Suppressor macrophage treated with lipopolysaccharide for 4 hours (primary cell): Measurements from ENCODE around the gene FIG4.

Experiments used
- DNase-seq: peaks from one replicate; pipeline ENCODE4 v3.0.0-alpha.2; 2020

FIG4 gene

GRCh38 chr6:109762769-109763441 is 71.8 kb downstream of the FIG4 start:
- DNase-seq, result no peak

- no peak for DNase-seq
Measured at GRCh38 chr6:109766167-109766566, 75.1 kb downstream of the FIG4 start.

- DNase-seq, result no peak
Measured at GRCh38 chr6:109767961-109768360, 76.9 kb downstream of the FIG4 start.

GRCh38 chr6:109768485-109768884 is 77.4 kb downstream of the FIG4 start:
- DNase-seq, result no peak

GRCh38 chr6:109769213-109769612 is 78.1 kb downstream of the FIG4 start:
- DNase-seq, result no peak

GRCh38 chr6:109770047-109770446 is 79.0 kb downstream of the FIG4 start:
- no peak for DNase-seq

GRCh38 chr6:109770779-109771178 is 79.7 kb downstream of the FIG4 start:
- no peak for DNase-seq

GRCh38 chr6:109771939-109772755 is 81.1 kb downstream of the FIG4 start:
- DNase-seq, result peak; percentile 75

- no peak for DNase-seq
Measured at GRCh38 chr6:109772883-109773431, 81.9 kb downstream of the FIG4 start.

- no peak for DNase-seq
Measured at GRCh38 chr6:109781001-109781400, 89.9 kb downstream of the FIG4 start.

GRCh38 chr6:109782491-109782999 is 91.4 kb downstream of the FIG4 start:
- no peak for DNase-seq

GRCh38 chr6:109783250-109783986 is 92.3 kb downstream of the FIG4 start:
- peak; percentile 37 for DNase-seq

GRCh38 chr6:109787312-109787711 is 96.2 kb downstream of the FIG4 start:
- DNase-seq, result no peak

- DNase-seq, result no peak
Measured at GRCh38 chr6:109788687-109789086, 97.6 kb downstream of the FIG4 start.

GRCh38 chr6:109790131-109790530 is 99.0 kb downstream of the FIG4 start:
- no peak for DNase-seq

- DNase-seq, result no peak
Measured at GRCh38 chr6:109791301-109791700, 100.2 kb downstream of the FIG4 start.

GRCh38 chr6:109793021-109793420 is 101.9 kb downstream of the FIG4 start:
- DNase-seq, result no peak

- DNase-seq, result peak; percentile 71
Measured at GRCh38 chr6:109793792-109794191, 102.7 kb downstream of the FIG4 start.

- DNase-seq, result no peak
Measured at GRCh38 chr6:109794201-109794923, 103.3 kb downstream of the FIG4 start.

GRCh38 chr6:109795994-109796555 is 105.0 kb downstream of the FIG4 start:
- no peak for DNase-seq

- no peak for DNase-seq
Measured at GRCh38 chr6:109799129-109799528, 108.0 kb downstream of the FIG4 start.

GRCh38 chr6:109799664-109800063 is 108.6 kb downstream of the FIG4 start:
- no peak for DNase-seq
